ENCODE measurements around the gene ME3. TPM values are rescaled to one million over a fixed set of nuclear protein-coding genes. Genes with fewer than 3 reads are reported as not detected.

The ME3 gene
- total and polyA plus RNA-seq, 4 donors: 1.4 to 7.2 (median 2.3) TPM

- DNase-seq (ENCODE audit: low spot score): no peak
- Histone ChIP-seq H3K27ac (ENCODE audit: low read depth in 1 of 2, low read length in 2 of 2) (no peak overlapping the region), H3K9ac (ENCODE audit: low read depth in 1 of 2, low read length in 2 of 2) (no peak overlapping the region), H3K4me3 (ENCODE audit: low read depth in 1 of 3, low read length in 3 of 3) (no peak overlapping the region), H3K36me3 (ENCODE audit: control insufficient read depth in 4 of 4, insufficient read depth in 3 of 4, low read depth in 1 of 4, low read length in 3 of 4) (no peaks in the 10 kb centered on the region), H3K4me1 (ENCODE audit: control insufficient read depth in 4 of 4, insufficient read depth in 4 of 4, low read length in 3 of 4) (peaks cover under 1 to 8% (median 1%) of the 10 kb centered on the region in 4 donors), H3K9me3 (ENCODE audit: control insufficient read depth in 4 of 4, low read length in 3 of 4) (peaks cover 0 to 2% (median 2%) of the 10 kb centered on the region in 4 donors), H3K27me3 (ENCODE audit: control insufficient read depth in 4 of 4, insufficient read depth in 4 of 4, low read length in 3 of 4) (no peaks in the 10 kb centered on the region)
- no peak for TF ChIP-seq NR2F2 (IDR thresholded peaks at IDR 0.05)
- TF ChIP-seq RXRA (IDR thresholded peaks at IDR 0.05): no peak
- no peak for TF ChIP-seq FOXA2 (IDR thresholded peaks at IDR 0.05)
- TF ChIP-seq JUND (IDR thresholded peaks at IDR 0.05): no peak
- no peak for TF ChIP-seq MAX (IDR thresholded peaks at IDR 0.05)
- no peak for TF ChIP-seq YY1 (IDR thresholded peaks at IDR 0.05)
- no peak for TF ChIP-seq EGR1 (IDR thresholded peaks at IDR 0.05; ENCODE audit: low read depth in 2 of 2)
- no peak for TF ChIP-seq SP1 (IDR thresholded peaks at IDR 0.05)
- TF ChIP-seq FOXA1 (IDR thresholded peaks at IDR 0.05): no peak
- TF ChIP-seq ZBTB33 (IDR thresholded peaks at IDR 0.05): no peak
- no peak for TF ChIP-seq TAF1 (conservative IDR thresholded peaks at IDR 0.05)
- no peak for TF ChIP-seq REST (IDR thresholded peaks at IDR 0.05)
- no peak for TF ChIP-seq HNF4G (IDR thresholded peaks at IDR 0.05)
- TF ChIP-seq CTCF (IDR thresholded peaks at IDR 0.05; ENCODE audit: low read depth, low read length, missing input control): no peak
- TF ChIP-seq ATF3 (IDR thresholded peaks at IDR 0.05): no peak
- TF ChIP-seq GABPA (IDR thresholded peaks at IDR 0.05 in 1 of 2, conservative IDR thresholded peaks at IDR 0.05 in 1 of 2): no peak
- TF ChIP-seq HNF4A (conservative IDR thresholded peaks at IDR 0.05): no peak
- WGBS: 91% methylated on average over 1 of the region's 1 CpG
Measured at GRCh38 chr11:86514453-86514852, 158.0 kb downstream of the ME3 start.

Measured in liver (tissue), 9 donors.